Measurements from ENCODE around the gene SYNM.
A peak's percentile ranks its signal among the peaks of the same experiment; 100 is the strongest.
"Not testable (repeated sequence)": the region's sequence is repeated elsewhere in the genome, so short reads cannot be mapped to it uniquely, and the experiment has no call there.

SYNM gene

GRCh38 chr15:99105514-99106341, 848 bp downstream of the SYNM start:
- peak; percentile 1 for DNase-seq (ENCODE audit: low read depth)

DNA sequence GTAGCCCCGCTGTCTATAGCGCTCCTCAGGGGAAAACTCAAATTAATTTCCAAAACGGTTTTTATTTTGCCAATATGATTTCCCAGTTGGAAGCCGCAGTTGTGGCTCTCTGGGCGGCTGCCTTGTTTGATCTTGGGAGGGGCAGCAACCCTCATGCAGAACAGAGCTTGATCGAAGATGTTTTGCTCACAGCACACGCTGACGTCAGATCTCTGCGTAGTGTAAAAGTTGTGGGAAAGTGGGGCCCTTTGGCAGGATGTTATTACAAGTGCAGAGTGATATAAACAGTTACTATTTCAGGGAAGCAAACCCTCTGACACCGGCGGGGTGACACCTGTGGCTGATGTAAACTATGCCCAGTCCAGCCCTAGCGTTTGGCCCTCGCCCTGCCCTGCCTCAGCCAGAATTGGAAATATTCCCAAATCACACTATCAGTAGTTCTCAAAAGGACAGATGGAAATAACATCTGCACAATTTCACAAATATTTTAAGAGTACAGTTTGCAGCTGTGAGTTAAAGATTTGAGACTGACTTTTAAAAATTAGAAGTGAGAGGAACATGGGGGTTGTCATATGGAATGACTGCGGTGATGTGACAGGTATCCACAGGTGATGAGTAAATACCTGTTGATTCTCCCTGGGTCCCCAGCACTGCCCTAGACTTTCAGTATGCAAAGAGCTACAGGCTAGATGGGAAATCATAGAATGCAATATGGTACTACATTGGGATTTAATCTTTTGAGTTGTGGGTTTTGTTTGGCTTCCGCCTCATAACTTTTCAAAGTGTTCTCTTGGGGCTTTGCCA, 1.7 kb downstream of the SYNM start:
- DNase-seq (ENCODE audit: low read depth), result no peak

DNA sequence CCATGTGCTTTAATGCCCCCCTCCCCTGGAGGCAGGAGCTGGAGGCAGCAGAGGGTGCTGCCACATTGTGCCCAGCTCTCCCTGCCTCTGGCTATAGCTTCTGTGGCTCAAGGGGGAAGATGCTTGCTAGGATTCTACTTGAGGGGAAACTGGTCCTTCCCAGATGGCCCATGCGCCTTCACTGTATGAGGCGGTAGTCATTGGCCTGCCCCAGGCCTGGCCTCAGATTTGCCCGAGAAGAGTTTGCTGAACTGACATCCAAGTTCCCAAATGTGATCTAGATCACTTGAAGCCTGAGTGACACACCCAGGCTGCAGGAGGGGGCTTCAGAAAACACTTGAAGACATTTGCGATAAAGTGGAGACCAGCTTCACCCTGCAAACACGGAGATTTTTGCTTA, 4.1 kb downstream of the SYNM start:
- DNase-seq (ENCODE audit: low read depth), result no peak

- DNase-seq (ENCODE audit: low read depth), result no peak
Measured at GRCh38 chr15:99109555-99110021, 4.7 kb downstream of the SYNM start.

DNA sequence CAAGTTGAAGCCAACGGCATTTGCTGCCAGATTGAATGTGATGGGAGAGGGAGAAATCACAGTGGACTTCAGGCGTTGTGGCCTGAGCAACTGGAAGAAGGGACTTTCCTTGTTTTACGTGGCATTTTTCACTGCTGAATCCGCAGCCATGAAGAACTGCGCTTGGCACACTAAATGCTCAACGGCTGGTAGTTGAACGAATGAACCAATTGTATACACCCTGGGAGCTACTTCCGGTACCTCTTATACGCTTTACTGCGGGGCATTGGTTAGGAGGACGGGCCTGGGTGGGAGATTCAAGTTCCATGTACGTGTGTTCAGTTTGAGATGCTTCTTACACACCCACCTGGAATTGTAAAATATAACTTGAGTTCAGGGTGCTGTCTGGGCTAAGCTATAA, 5.2 kb downstream of the SYNM start:
- DNase-seq (ENCODE audit: low read depth), result no peak

DNA sequence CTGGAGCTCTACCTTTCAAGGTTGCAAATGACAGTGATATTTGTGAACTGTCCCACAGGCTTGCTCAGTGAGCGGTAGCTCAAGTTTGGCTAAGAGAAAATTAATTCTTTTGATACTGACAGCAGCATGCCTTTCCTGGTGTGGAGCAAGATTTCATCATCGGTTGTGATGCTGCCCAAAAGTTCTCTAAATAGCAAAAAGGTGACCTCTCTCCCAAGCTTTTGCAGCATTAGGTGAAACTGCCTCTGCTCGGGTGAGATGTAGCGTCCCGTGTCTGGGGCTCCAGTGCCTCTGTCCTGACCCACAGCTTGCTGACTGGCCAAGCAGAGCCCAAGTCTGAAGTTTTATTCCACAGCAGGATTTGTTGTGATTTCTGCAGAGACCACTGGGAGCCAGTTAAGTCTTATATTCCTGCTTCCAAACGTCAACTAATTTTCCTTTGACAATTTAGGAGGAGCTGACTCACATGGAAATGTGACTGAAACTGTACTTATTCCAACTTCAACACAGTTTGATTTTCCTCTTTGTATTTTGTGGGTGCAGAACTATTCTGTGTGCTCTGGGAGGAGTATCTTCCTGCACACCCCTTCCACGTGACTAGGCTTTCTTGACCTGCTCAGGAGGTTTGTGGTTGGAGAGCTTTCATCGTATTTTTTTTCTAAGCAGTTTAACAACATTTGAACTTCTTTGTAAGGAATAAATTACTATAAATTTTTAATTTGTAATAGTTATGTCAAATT, 5.9 kb downstream of the SYNM start:
- no peak for DNase-seq (ENCODE audit: low read depth)

- DNase-seq (ENCODE audit: low read depth), result not testable (repeated sequence)
Measured at GRCh38 chr15:99111641-99112040, 6.8 kb downstream of the SYNM start.

DNA sequence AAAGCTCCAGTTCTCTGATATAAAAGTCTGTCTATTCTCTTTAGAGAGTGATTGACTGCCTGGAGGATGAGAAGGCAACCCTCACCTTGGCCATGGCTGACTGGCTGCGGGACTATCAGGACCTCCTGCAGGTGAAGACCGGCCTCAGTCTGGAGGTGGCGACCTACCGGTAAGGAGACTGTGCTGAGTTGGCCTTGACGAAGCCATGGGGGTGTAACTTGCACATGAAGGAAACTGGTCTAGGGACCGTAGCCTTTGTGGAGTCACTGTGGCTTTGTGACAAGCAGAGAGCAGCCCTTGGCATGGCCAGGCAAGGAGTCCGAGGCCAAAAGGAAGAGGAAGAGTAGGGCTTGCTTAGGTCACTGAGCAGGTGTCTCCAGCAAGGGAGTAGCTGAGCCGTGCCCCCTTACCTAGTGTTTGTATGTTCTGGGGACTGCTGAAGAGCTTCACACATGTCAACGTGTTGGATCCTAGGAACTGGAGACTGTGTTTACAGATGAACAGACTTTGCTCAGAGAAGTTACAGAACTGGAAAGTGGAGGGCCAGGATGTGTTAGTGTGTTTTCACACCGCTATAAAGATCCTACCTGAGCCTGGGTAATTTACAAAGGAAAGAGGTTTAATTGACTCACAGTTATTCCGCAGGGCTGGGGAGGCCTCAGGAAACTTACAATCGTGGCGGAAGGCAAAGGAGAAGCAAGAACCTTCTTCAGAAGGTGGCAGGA, 8.8 kb downstream of the SYNM start:
- DNase-seq (ENCODE audit: low read depth), result no peak

DNA sequence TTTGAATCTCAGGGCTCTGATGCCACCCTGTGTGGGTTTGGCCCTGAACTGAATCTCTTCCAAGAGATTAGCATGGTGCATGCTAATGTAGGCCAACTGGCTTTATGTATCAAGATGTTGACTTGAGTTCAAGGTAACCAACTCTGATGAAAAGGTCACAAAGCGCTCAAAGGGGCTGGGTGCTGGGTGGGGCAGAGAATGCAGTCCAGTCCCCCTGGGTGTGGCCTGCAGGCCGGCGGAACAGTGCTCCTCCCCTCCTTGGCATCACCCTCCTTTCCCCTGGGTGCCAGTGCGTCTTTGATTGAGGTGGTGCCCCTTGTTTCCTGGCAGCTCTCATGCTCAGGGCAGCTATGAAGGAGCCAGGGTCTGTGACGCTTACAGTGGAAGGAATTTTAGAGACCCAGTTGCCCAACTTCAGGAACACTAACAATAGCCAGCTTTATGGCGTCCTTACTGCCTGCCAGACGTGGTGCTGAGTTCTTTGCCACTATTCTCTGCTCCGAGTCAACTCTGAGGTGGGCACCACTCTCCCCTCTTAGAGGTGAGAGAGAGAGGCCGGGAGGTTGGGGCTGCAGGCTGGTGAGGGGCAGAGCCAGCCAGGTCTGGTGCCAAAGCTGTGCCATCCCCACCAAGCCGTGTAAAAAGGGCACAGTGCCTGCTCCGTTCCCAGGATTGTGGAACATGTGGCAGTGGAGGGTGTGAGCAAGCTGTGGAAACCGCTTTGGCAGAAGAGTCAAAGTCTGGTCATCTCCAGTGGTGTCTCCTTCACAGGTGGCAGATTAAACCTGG, 9.8 kb downstream of the SYNM start:
- no peak for DNase-seq (ENCODE audit: low read depth)

GRCh38 chr15:99115300-99116215, 10.7 kb downstream of the SYNM start:
- no peak for DNase-seq (ENCODE audit: low read depth)

- DNase-seq (ENCODE audit: low read depth), result no peak
Measured at GRCh38 chr15:99117111-99117510, 12.2 kb downstream of the SYNM start.

DNA sequence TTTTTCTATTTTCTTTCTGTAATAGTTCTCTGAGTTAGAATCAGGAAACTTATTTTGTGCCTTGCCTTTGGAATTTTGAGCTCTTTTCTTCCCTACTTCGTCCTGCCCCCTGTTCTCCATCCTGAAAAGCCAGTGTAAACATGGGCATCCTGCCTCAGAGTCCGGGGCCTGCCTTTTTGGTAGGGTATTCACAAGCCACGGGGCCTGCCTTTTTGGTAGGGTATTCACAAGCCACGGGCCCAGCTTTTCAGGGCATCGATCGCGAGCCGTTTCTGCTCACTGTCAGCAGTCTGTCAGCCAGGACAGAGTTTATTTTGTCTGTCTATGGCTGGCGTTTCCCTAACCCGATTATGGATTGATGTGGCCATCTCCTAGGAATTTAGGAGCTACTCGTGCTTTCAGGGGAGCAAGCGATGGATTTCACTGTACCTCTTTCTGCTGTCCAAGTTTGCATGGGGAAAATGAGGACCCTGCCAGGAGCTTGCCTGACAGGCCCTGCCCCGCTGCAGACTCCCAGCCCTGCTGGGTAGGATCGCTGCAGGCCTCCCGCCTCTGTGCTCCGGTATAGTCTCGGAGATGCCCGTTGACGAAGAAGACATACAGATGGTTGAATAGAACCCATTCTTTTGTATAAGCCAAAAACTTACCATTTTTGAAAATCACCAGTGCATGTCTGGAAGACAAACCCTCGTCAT, 12.8 kb downstream of the SYNM start:
- DNase-seq (ENCODE audit: low read depth), result no peak

- DNase-seq (ENCODE audit: low read depth), result no peak
Measured at GRCh38 chr15:99118258-99118632, 13.4 kb downstream of the SYNM start.

GRCh38 chr15:99118801-99119546, 14.1 kb downstream of the SYNM start:
- no peak for DNase-seq (ENCODE audit: low read depth)

DNA sequence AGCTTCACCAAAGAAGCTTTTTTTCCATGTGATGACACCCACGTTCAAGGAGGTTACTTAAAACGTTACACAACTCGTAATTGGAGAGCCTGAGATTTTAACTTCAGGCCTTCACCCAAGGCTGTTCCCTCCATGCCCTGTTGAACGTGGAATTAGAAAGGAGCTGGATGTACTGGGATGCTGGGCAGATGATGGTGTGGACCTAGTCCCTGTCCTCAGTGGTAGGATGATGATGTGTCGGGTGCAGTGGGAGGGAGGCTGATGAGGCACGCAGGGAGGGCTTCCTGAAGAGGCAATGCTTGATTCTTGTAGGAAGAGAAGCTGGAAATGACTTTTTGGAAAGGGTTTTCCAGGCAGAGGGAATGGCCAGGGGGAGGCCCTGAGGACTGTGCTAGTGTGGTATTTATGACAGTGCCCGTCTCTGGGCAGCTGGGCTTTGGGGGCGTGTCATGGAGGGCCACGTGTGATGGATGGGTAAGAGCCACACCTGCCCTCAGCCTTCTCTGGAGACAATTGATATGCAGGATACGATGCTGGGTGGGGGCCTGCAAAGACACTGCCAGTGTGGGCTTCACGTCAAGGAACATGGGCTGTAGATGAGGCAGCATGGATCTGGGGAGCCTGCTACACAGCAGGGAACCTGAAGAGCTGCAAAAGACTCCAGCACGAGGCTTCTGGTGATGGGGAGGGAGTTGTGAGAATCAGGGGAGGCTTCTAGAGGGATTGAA, 15.3 kb downstream of the SYNM start:
- DNase-seq (ENCODE audit: low read depth), result no peak

- no peak for DNase-seq (ENCODE audit: low read depth)
Measured at GRCh38 chr15:99121207-99121606, 16.3 kb downstream of the SYNM start.

DNA sequence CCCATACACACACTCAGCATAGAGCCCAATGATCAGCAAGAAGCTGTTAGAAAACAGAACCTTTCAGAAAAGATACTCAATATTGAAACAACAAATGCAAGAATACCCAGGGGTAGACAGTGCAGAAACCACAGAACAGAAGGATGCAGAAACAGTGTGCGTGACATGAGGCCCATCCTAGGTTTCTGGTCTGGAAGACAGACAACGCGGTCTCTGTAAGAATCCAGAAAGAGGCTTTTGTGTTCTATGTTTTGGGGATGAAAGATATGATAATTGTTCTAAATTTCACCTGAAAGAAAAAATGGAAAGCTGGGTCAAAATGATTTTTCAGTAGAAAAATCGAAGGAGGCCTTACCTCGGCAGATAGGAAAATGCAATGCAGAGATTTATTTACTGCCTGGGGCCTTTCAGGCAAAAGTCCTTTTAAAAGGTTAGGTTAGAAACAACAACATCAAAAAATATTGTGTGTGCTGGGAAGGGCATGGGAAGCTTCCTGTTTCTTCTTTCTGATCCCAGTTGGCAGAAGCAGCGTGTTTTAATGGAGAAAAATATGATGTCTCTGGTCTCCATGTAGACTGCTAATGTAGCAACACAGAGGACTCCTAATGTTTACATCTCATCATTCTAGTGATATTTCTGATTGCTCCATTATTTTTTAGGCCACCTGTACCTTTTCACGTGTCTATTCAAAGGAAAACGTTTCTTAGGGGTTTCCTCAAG, 17.0 kb downstream of the SYNM start:
- DNase-seq (ENCODE audit: low read depth), result no peak
